Mesendoderm (in vitro differentiated cells): ENCODE data around the gene C5orf22.
A peak's percentile ranks its signal among the peaks of the same experiment; 100 is the strongest.

Experiments used
- DNase-seq: peaks from one replicate; pipeline ENCODE4 v3.0.0; 2013
- H2AK5ac ChIP-seq: 2 replicates; pipeline ENCODE4 v1.6.1; 2013; ENCODE audit warnings: low read length, inconsistent platforms
- H2BK120ac ChIP-seq: 2 replicates; pipeline ENCODE4 v1.6.1; 2013; ENCODE audit warnings: low read depth, mild to moderate bottlenecking, low read length, moderate library complexity, mixed read lengths
- H2BK15ac ChIP-seq: replicated peaks from 2 replicates; pipeline ENCODE4 v1.6.1; 2013; ENCODE audit warnings: low read depth, mild to moderate bottlenecking, moderate library complexity
- H2BK5ac ChIP-seq: 2 replicates; pipeline ENCODE4 v1.6.1; 2013; ENCODE audit warnings: low read length, inconsistent platforms
- H3K18ac ChIP-seq: 2 replicates; pipeline ENCODE4 v1.6.1; 2013; ENCODE audit warnings: mild to moderate bottlenecking, low read length, mixed read lengths
- H3K23ac ChIP-seq: one replicate; pipeline ENCODE4 v1.6.1; 2013; ENCODE audit warnings: low read length
- H3K27ac ChIP-seq: 2 replicates; pipeline ENCODE4 v1.5.1; 2013; ENCODE audit warnings: low read depth, mild to moderate bottlenecking, inconsistent platforms, low read length, moderate library complexity
- H3K27me3 ChIP-seq: 2 replicates; pipeline ENCODE4 v1.6.1; 2013; ENCODE audit warnings: low read length, control low read depth, mild to moderate bottlenecking, inconsistent platforms; ENCODE audit not compliant: insufficient read depth, poor library complexity
- H3K36me3 ChIP-seq: 2 replicates; pipeline ENCODE4 v1.6.1; 2013; ENCODE audit warnings: low read length, inconsistent platforms; ENCODE audit not compliant: control insufficient read depth, insufficient read depth
- H3K4ac ChIP-seq: one replicate; pipeline ENCODE4 v1.6.1; 2013; ENCODE audit warnings: low read depth, mild to moderate bottlenecking, low read length, moderate library complexity
- H3K4me1 ChIP-seq: 2 replicates; pipeline ENCODE4 v1.6.1; 2013; ENCODE audit warnings: low read depth, low read length, inconsistent platforms; ENCODE audit not compliant: control insufficient read depth
- H3K4me2 ChIP-seq: 2 replicates; pipeline ENCODE4 v1.6.1; 2013; ENCODE audit warnings: low read length
- H3K4me3 ChIP-seq: 2 replicates; pipeline ENCODE4 v1.5.1; 2013; ENCODE audit warnings: mild to moderate bottlenecking, low read length
- H3K56ac ChIP-seq: one replicate; pipeline ENCODE4 v1.6.1; 2013; ENCODE audit warnings: low read length
- H3K79me1 ChIP-seq: 2 replicates; pipeline ENCODE4 v1.6.1; 2013; ENCODE audit warnings: low read length, inconsistent platforms
- H3K79me2 ChIP-seq: 2 replicates; pipeline ENCODE4 v1.6.1; 2013; ENCODE audit warnings: mild to moderate bottlenecking, low read length; ENCODE audit not compliant: control insufficient read depth, insufficient read depth
- H3K9ac ChIP-seq: 2 replicates; pipeline ENCODE4 v1.6.1; 2013; ENCODE audit warnings: low read length, inconsistent platforms
- H4K5ac ChIP-seq: one replicate; pipeline ENCODE4 v1.6.1; 2013; ENCODE audit warnings: low read length
- H4K8ac ChIP-seq: one replicate; pipeline ENCODE4 v1.6.1; 2013; ENCODE audit warnings: low read depth, mild to moderate bottlenecking, control low read depth, low read length, moderate library complexity
- WGBS: extraction: QIAGEN DNeasy Blood & Tissue Kit; methylation state at CpG from one replicate; pipeline ENCODE4 v1.1.7; 2013; ENCODE audit warnings: low lambda C conversion rate, missing lambda C conversion rate; ENCODE audit not compliant: insufficient coverage; ENCODE audit errors: extremely low coverage; 5-methylcytosine and 5-hydroxymethylcytosine counted together

Gene C5orf22

DNA sequence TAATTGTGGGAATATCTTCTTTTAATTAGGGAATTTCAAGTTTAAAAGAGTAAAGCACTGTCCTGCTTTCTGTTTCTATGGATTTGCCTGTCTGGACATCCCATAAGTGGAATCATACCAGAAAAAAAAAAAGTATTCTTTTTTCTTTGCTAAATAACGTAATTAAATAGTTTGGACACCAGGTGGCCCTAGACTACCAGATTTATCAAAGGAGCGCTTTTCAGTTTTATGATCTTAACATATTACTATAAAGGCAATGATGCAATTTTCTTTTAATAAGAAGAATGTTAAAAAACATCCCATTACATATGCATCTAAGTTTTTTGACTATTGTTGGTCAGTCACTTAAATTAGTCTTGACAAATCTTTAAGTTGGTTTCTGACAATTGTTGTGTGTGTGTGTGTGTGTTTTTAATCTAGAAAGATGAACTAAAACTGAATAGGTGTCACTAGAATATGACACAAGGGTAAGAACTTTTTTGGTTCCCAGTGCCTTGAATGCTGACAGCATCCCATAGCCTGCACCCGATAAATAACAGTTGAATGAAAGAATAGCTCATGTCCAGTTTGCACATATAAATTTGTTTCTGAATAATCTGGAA, 49.5 kb downstream of the C5orf22 start:
- Histone ChIP-seq H2BK120ac (no peak overlapping the region), H4K5ac (no peak overlapping the region), H3K4ac (no peak overlapping the region), H2BK5ac (no peak overlapping the region), H4K8ac (no peak overlapping the region), H3K9ac (no peak overlapping the region), H3K4me2 (no peak overlapping the region), H3K23ac (no peak overlapping the region), H2AK5ac (no peak overlapping the region), H3K79me2 (no peaks in the 10 kb centered on the region), H3K27ac (no peak overlapping the region), H2BK15ac (no peak overlapping the region), H3K27me3 (no peaks in the 10 kb centered on the region), H3K79me1 (no peaks in the 10 kb centered on the region), H3K4me3 (no peak overlapping the region), H3K36me3 (no peaks in the 10 kb centered on the region), H3K18ac (no peak overlapping the region), H3K4me1 (no peaks in the 10 kb centered on the region), H3K56ac (no peak overlapping the region)
- peak; percentile 31 for DNase-seq
- WGBS, result no CpG with 5 or more reads among the region's 3 CpGs

DNA sequence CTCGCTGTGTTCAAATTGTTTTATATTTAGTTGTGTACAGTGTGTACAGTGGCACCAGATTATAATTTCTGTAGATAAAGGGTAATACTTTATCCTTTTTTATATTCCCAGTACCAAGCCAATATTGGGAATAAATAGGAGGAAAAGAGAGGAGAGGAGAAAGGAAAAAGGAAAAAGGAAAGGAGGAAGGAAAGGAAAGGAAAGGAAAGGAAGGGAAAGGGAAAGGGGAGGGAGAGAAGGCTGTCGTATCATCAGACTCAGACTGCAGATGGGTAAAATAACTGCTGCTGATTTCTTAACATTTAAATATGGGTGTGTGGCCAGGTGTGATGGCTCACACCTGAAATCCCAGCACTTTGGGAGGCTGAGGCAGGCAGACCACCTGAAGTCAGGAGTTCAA, 51.0 kb downstream of the C5orf22 start:
- H2AK5ac ChIP-seq, result no peak overlapping the region
- no CpG with 5 or more reads among the region's 2 CpGs for WGBS
- no peak overlapping the region for H3K4me3 ChIP-seq
- H3K36me3 ChIP-seq, result no peaks in the 10 kb centered on the region
- no peak for DNase-seq
- H4K8ac ChIP-seq, result no peak overlapping the region
- no peak overlapping the region for H2BK5ac ChIP-seq
- no peaks in the 10 kb centered on the region for H3K79me1 ChIP-seq
- H3K56ac ChIP-seq, result no peak overlapping the region
- H3K23ac ChIP-seq, result no peak overlapping the region
- no peaks in the 10 kb centered on the region for H3K79me2 ChIP-seq
- no peak overlapping the region for H3K27ac ChIP-seq
- H3K4me1 ChIP-seq, result no peaks in the 10 kb centered on the region
- H3K9ac ChIP-seq, result no peak overlapping the region
- H3K4ac ChIP-seq, result no peak overlapping the region
- H2BK15ac ChIP-seq, result no peak overlapping the region
- no peak overlapping the region for H3K18ac ChIP-seq
- H3K4me2 ChIP-seq, result no peak overlapping the region
- H4K5ac ChIP-seq, result no peak overlapping the region
- no peak overlapping the region for H2BK120ac ChIP-seq
- H3K27me3 ChIP-seq, result no peaks in the 10 kb centered on the region

DNA sequence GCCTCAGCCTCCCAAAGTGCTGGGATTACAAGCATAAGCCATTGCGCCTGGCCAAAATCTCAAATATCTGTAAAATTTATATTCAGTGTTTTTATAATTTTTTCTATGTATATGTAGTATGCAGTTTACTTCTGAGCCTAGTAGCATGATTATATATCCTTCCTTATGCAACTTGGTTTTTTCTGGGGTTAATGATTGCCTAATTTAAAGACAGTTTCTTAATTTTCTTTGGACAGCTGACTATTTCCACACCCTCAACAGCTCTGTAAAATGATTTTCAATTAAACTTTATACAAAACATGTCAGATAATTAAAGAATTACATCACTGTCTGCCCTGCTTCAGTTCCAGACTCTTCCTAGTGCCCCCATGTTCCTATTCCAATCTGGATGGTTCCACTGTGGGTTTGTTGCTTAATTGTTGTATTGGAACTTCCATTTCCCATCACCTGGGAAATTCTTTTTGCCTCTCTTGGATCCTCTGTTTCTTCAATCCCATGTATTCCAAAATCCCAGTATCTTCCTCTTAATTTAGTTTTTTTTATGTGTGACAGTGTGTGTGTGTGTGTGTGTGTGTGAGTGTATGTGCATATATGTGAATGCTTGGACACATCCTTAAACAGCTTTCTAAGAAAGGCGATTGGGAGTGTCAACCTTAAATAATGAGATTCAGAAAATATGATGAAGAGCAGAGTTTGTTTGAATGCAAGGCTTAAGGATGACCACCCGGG, 53.2 kb downstream of the C5orf22 start:
- Histone ChIP-seq H2BK15ac (no peak overlapping the region), H2BK5ac (no peak overlapping the region), H3K27ac (no peak overlapping the region), H2BK120ac (no peak overlapping the region), H3K27me3 (no peaks in the 10 kb centered on the region), H4K5ac (no peak overlapping the region), H3K79me1 (no peaks in the 10 kb centered on the region), H3K79me2 (no peaks in the 10 kb centered on the region), H3K23ac (no peak overlapping the region), H3K4me1 (no peaks in the 10 kb centered on the region), H3K9ac (no peak overlapping the region), H3K4me3 (no peak overlapping the region), H3K56ac (no peak overlapping the region), H3K4ac (no peak overlapping the region), H2AK5ac (no peak overlapping the region), H3K4me2 (no peak overlapping the region), H3K36me3 (no peaks in the 10 kb centered on the region), H3K18ac (no peak overlapping the region), H4K8ac (no peak overlapping the region)
- no CpG with 5 or more reads among the region's 3 CpGs for WGBS
- DNase-seq, result no peak

DNA sequence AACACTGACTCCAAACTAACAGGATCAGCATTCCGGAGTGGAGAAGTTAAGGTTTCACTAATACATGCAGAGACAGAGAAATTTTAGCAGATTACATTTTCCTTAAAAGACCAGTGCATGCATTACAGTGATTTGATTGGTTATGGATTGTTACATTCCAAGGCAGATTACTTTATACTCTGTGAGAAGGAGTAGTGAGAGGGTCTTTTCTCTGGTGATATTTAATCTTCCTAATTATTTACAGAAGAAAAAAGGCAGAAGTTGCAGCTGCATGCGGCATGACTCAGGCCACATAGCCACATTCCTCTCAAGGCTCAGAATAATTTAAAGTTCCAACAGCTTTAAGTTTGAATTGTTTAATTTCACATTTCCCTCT, 53.8 kb downstream of the C5orf22 start:
- no peak overlapping the region for H3K4me2 ChIP-seq
- WGBS, result no CpG with 5 or more reads among the region's 2 CpGs
- no peak overlapping the region for H3K18ac ChIP-seq

DNA sequence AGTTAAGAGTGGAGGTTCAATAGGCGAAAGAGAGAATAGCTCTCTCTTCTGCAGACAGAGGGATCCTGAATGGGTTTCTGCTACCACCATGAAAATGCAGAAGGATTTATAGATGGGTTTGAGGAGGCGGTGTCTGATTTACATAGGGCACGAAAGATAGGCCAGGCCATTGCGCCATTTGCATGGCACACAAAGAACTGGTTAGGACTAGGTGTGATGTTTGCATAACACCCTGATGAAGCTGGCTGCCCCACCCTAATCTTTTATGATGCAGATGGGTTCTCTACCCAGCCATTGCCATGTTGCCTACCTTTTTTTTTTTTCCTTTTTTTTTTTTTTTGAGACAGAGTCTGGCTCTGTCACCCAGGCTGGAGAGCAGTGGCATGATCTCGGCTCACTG, 55.4 kb downstream of the C5orf22 start:
- Histone ChIP-seq H3K27me3 (no peaks in the 10 kb centered on the region), H3K23ac (no peak overlapping the region), H2AK5ac (no peak overlapping the region), H3K9ac (no peak overlapping the region), H3K4ac (no peak overlapping the region), H3K4me2 (no peak overlapping the region), H3K79me2 (no peaks in the 10 kb centered on the region), H3K56ac (no peak overlapping the region), H3K27ac (no peak overlapping the region), H2BK5ac (no peak overlapping the region), H3K36me3 (no peaks in the 10 kb centered on the region), H2BK120ac (no peak overlapping the region), H3K18ac (no peak overlapping the region), H3K79me1 (no peaks in the 10 kb centered on the region), H3K4me3 (no peak overlapping the region), H4K8ac (no peak overlapping the region), H4K5ac (no peak overlapping the region), H2BK15ac (no peak overlapping the region), H3K4me1 (no peaks in the 10 kb centered on the region)
- no peak for DNase-seq
- no CpG with 5 or more reads among the region's 5 CpGs for WGBS

More for the DNA sequence above, 53.8 kb downstream of the C5orf22 start:
- Histone ChIP-seq H3K9ac (no peak overlapping the region), H3K23ac (no peak overlapping the region), H4K8ac (no peak overlapping the region), H2BK120ac (no peak overlapping the region), H3K79me1 (no peaks in the 10 kb centered on the region), H2BK5ac (no peak overlapping the region), H3K4me3 (no peak overlapping the region), H3K27ac (no peak overlapping the region), H2BK15ac (no peak overlapping the region), H3K36me3 (no peaks in the 10 kb centered on the region), H4K5ac (no peak overlapping the region), H3K4me1 (no peaks in the 10 kb centered on the region), H3K56ac (no peak overlapping the region), H3K79me2 (no peaks in the 10 kb centered on the region), H3K4ac (no peak overlapping the region), H3K27me3 (no peaks in the 10 kb centered on the region), H2AK5ac (no peak overlapping the region)
- peak; percentile 10 for DNase-seq

DNA sequence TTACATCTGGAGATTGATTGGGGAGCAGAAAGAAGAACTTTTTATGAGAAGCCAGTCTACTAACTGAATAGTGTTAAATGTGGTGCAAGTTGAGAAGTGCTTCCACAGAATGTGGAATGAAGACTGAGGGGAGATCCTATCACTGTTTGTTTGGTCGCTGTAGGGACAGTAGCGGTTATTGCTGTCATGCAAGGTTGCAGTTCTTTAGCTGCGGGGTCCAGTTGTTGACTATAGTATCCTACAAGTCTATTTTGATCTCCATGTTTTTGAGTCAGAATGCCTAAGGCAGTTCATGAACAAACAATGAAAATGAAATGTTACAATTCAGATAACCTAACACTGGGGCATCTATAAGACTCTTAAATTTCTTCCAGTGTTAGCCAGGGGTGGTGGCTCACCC, 61.6 kb downstream of the C5orf22 start:
- H3K79me2 ChIP-seq, result no peaks in the 10 kb centered on the region
- no peak overlapping the region for H3K4me3 ChIP-seq
- no CpG with 5 or more reads among the region's 3 CpGs for WGBS
- DNase-seq, result no peak
- no peaks in the 10 kb centered on the region for H3K79me1 ChIP-seq
- H3K27me3 ChIP-seq, result no peaks in the 10 kb centered on the region
- H2BK5ac ChIP-seq, result no peak overlapping the region
- no peak overlapping the region for H3K27ac ChIP-seq
- no peak overlapping the region for H4K8ac ChIP-seq
- no peak overlapping the region for H3K4me2 ChIP-seq
- H3K36me3 ChIP-seq, result no peaks in the 10 kb centered on the region
- no peak overlapping the region for H4K5ac ChIP-seq
- H3K18ac ChIP-seq, result no peak overlapping the region
- no peak overlapping the region for H3K4ac ChIP-seq
- no peak overlapping the region for H3K56ac ChIP-seq
- H3K23ac ChIP-seq, result no peak overlapping the region
- no peak overlapping the region for H2BK15ac ChIP-seq
- H2BK120ac ChIP-seq, result no peak overlapping the region
- no peak overlapping the region for H2AK5ac ChIP-seq
- no peak overlapping the region for H3K9ac ChIP-seq
- H3K4me1 ChIP-seq, result no peaks in the 10 kb centered on the region
